Loucy (cell line): ENCODE data around the gene TXNDC5.

Experiments used
- EZH2phosphoT487 ChIP-seq: fragments of 200-600 bp; IDR thresholded peaks from 2 replicates; pipeline ENCODE4 v1.6.1; 2018; ENCODE audit warnings: antibody characterized with exemption, mild to moderate bottlenecking, moderate library complexity, borderline replicate concordance
- TF ChIP-seq, protein P1 (sequence below): fragments of 200-600 bp; sonication (generic); conservative IDR thresholded peaks from 2 replicates; pipeline ENCODE4 v1.5.1; 2014; ENCODE audit warnings: mild to moderate bottlenecking, antibody characterized with exemption, low read length

DNA sequence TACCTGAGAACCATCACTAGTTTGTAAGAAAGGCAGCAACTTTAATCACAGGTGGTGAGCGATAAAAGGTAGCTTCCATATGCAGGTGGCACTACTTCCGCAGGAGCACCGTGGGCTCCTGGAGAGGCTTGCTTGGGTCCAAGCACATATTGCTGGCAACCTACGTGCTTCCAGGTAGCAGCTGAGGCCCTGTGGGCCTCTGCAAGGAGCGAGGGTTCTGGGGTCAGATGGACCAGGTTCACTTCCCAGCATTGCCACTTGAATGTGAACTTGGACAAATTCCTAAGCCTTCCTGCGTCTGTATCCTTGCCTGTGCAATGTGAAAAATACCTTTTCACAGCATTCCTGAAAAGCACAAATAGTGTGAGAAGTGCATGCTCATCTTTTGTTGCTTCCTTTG lies 31.0 kb downstream of the TXNDC5 start:
- TF ChIP-seq, protein P1, sequence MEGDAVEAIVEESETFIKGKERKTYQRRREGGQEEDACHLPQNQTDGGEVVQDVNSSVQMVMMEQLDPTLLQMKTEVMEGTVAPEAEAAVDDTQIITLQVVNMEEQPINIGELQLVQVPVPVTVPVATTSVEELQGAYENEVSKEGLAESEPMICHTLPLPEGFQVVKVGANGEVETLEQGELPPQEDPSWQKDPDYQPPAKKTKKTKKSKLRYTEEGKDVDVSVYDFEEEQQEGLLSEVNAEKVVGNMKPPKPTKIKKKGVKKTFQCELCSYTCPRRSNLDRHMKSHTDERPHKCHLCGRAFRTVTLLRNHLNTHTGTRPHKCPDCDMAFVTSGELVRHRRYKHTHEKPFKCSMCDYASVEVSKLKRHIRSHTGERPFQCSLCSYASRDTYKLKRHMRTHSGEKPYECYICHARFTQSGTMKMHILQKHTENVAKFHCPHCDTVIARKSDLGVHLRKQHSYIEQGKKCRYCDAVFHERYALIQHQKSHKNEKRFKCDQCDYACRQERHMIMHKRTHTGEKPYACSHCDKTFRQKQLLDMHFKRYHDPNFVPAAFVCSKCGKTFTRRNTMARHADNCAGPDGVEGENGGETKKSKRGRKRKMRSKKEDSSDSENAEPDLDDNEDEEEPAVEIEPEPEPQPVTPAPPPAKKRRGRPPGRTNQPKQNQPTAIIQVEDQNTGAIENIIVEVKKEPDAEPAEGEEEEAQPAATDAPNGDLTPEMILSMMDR = no peak
- TF ChIP-seq EZH2phosphoT487 = no peak
